SK-N-SH (cell line): ENCODE measurements around the gene PRKCA. TPM values are rescaled to one million over a fixed set of nuclear protein-coding genes. Genes with fewer than 3 reads are reported as not detected.

Experiments used
- CTCF ChIA-PET: fragments of 300-600, 350-600 bp; formaldehyde crosslinking; extraction: SDS; loops from one replicate; lab custom pipeline; 2021; lab: Yijun Ruan, JAX
- POLR2A ChIA-PET: fragments of 350-600 bp; sonication (Branson Sonifier 250); formaldehyde crosslinking; extraction: SDS; loops from one replicate; lab custom pipeline; 2020; ENCODE audit warnings: antibody characterized with exemption, inconsistent platforms; lab: Yijun Ruan, JAX
- DNase-seq: peaks from one replicate; pipeline ENCODE4 v3.0.0; 2012
- H2AFZ ChIP-seq: fragments of 200-600 bp; sonication (generic); 2 replicates; pipeline ENCODE4 v1.8.1; 2016; ENCODE audit warnings: antibody characterized with exemption, mild to moderate bottlenecking, low read depth
- H3F3A ChIP-seq: fragments of 200-600 bp; sonication (generic); replicated peaks from 2 replicates; pipeline ENCODE3; 2016; ENCODE audit warnings: antibody characterized with exemption, mild to moderate bottlenecking; ENCODE audit not compliant: insufficient read depth
- H3K27ac ChIP-seq, 2 experiments: fragments of 200-500 bp in 1 of 2; fragments of 200-600 bp in 1 of 2; sonication (Bioruptor generic) in 1 of 2; sonication (generic), shearing (Covaris generic) in 1 of 2; 2 replicates each; pipeline versions ENCODE4 v1.5.1 to v1.6.1; 2014 to 2016; ENCODE audit warnings: low read depth in 2 of 2, inconsistent platforms in 1 of 2, low read length in 1 of 2, mild to moderate bottlenecking in 1 of 2, mixed read lengths in 1 of 2
- H3K27me3 ChIP-seq: fragments of 200-600 bp; sonication (generic), shearing (Covaris generic); 2 replicates; pipeline ENCODE4 v1.6.1; 2016; ENCODE audit warnings: mixed run types; ENCODE audit not compliant: insufficient read depth
- H3K36me3 ChIP-seq, 2 experiments: fragments of 200-500 bp in 1 of 2; fragments of 200-600 bp in 1 of 2; sonication (Bioruptor generic) in 1 of 2; sonication (generic) in 1 of 2; replicated peaks in 1 of 2; 2 replicates each; pipeline versions ENCODE3 to v1.5.1; 2014 to 2016; ENCODE audit warnings: low read length in 1 of 2, mild to moderate bottlenecking in 1 of 2; ENCODE audit not compliant: insufficient read depth in 2 of 2, control insufficient read depth in 1 of 2
- H3K4me1 ChIP-seq, 2 experiments: fragments of 200-500 bp in 1 of 2; fragments of 200-600 bp in 1 of 2; sonication (Bioruptor generic) in 1 of 2; sonication (generic), shearing (Covaris generic) in 1 of 2; 2 replicates each; pipeline versions ENCODE4 v1.5.1 to v1.6.1; 2014 to 2016; ENCODE audit warnings: low read depth in 1 of 2, low read length in 1 of 2, mixed run types in 1 of 2; ENCODE audit not compliant: insufficient read depth in 2 of 2, control insufficient read depth in 1 of 2
- H3K4me2 ChIP-seq: fragments of 200-600 bp; sonication (generic), shearing (Covaris generic); 2 replicates; pipeline ENCODE4 v1.6.1; 2017; ENCODE audit warnings: mixed run types
- H3K4me3 ChIP-seq, 2 experiments: fragments of 200-500 bp in 1 of 2; fragments of 200-600 bp in 1 of 2; sonication (Bioruptor generic) in 1 of 2; sonication (generic), shearing (Covaris generic) in 1 of 2; 2 replicates each; pipeline versions ENCODE4 v1.5.1 to v1.8.1; 2014 to 2016; ENCODE audit warnings: low read depth in 2 of 2, inconsistent platforms in 1 of 2, low read length in 1 of 2, mild to moderate bottlenecking in 1 of 2, mixed read lengths in 1 of 2, moderate library complexity in 1 of 2
- H3K79me2 ChIP-seq: fragments of 200-600 bp; sonication (generic); 2 replicates; pipeline ENCODE4 v1.8.1; 2017; ENCODE audit warnings: mild to moderate bottlenecking; ENCODE audit not compliant: insufficient read depth
- H3K9ac ChIP-seq: fragments of 200-600 bp; sonication (generic); 2 replicates; pipeline ENCODE4 v1.6.1; 2017; ENCODE audit warnings: mixed run types
- H3K9me2 ChIP-seq: fragments of 200-600 bp; sonication (generic); 2 replicates; pipeline ENCODE4 v1.6.1; 2017; ENCODE audit warnings: mixed run types
- H3K9me3 ChIP-seq: fragments of 200-600 bp; sonication (generic); 2 replicates; pipeline ENCODE4 v1.6.1; 2017; ENCODE audit warnings: mixed run types, mild to moderate bottlenecking, moderate library complexity
- H4K20me1 ChIP-seq: fragments of 200-600 bp; sonication (generic); 2 replicates; pipeline ENCODE4 v1.6.1; 2017; ENCODE audit warnings: mild to moderate bottlenecking, mixed run types; ENCODE audit not compliant: insufficient read depth
- EP300 ChIP-seq, 2 experiments: IDR thresholded peaks; 2 replicates each; pipeline versions ENCODE4 v1.4.0 to v1.6.1; 2012; ENCODE audit warnings: borderline replicate concordance in 1 of 2, low read depth in 1 of 2, low read length in 1 of 2
- FOSL2 ChIP-seq: IDR thresholded peaks from 2 replicates; pipeline ENCODE4 v1.4.0; 2012; ENCODE audit warnings: low read depth, mild to moderate bottlenecking, moderate library complexity, borderline replicate concordance
- IRF3 ChIP-seq: fragments of 150-350 bp; IDR thresholded peaks from 2 replicates; pipeline ENCODE4 v1.6.1; 2016; ENCODE audit warnings: mild to moderate bottlenecking, low read depth, low read length
- JUND ChIP-seq: IDR thresholded peaks from 2 replicates; pipeline ENCODE4 v1.4.0; 2012
- MXI1 ChIP-seq: IDR thresholded peaks from 2 replicates; pipeline ENCODE4 v1.6.1; 2012; ENCODE audit warnings: mild to moderate bottlenecking, low read depth, low read length, improper control_type of control experiment
- NFIC ChIP-seq: IDR thresholded peaks from 2 replicates; pipeline ENCODE4 v1.4.0; 2012; ENCODE audit warnings: borderline replicate concordance
- RAD21 ChIP-seq: IDR thresholded peaks from 2 replicates; pipeline ENCODE4 v1.6.1; 2012; ENCODE audit warnings: mild to moderate bottlenecking, low read length
- RCOR1 ChIP-seq: fragments of 150-350 bp; IDR thresholded peaks from 2 replicates; pipeline ENCODE4 v1.6.1; 2017; ENCODE audit warnings: antibody characterized with exemption, low read length
- REST ChIP-seq: IDR thresholded peaks from 2 replicates; pipeline ENCODE4 v1.6.1; 2012; ENCODE audit warnings: mild to moderate bottlenecking, low read depth, low read length, moderate library complexity
- SMC3 ChIP-seq: IDR thresholded peaks from 2 replicates; pipeline ENCODE4 v1.6.1; 2012; ENCODE audit warnings: low read depth, low read length, improper control_type of control experiment
- TAF1 ChIP-seq: IDR thresholded peaks from 2 replicates; pipeline ENCODE4 v1.6.1; 2012; ENCODE audit warnings: low read depth, mild to moderate bottlenecking, low read length, moderate library complexity, borderline replicate concordance
- TCF12 ChIP-seq: IDR thresholded peaks from 2 replicates; pipeline ENCODE4 v1.4.0; 2012
- USF1 ChIP-seq: IDR thresholded peaks from 2 replicates; pipeline ENCODE4 v1.4.0; 2012; ENCODE audit warnings: low read depth, borderline replicate concordance
- YY1 ChIP-seq: IDR thresholded peaks from 2 replicates; pipeline ENCODE4 v1.4.0; 2012; ENCODE audit warnings: low read depth, mild to moderate bottlenecking
- WGBS: methylation state at CpG from one replicate; pipeline ENCODE4 v1.1.6; 2017; ENCODE audit warnings: low lambda C conversion rate; 5-methylcytosine and 5-hydroxymethylcytosine counted together
- polyA plus RNA-seq, 3 experiments: library from polyadenylated mRNA; depleted of rRNA; stranded (reverse); fragments of >200 nt; gene quantifications; 2 replicates each; pipeline ENCODE4 v1.2.3, GENCODE V29; 2012

Gene PRKCA
- polyA plus RNA-seq, 1 of the 3 experiments (the other 2 are of a cell fraction), result 108 TPM

- TF ChIP-seq FOSL2 (no peak), YY1 (no peak), TCF12 (no peak), NFIC (no peak), TAF1 (no peak), RCOR1 (no peak), USF1 (no peak)
These were observed 134.2 kb downstream of the PRKCA start (continued) for GRCh38 chr17:66436631-66437030.

- Histone ChIP-seq H4K20me1 (peaks cover 94% of the 10 kb centered on the region), H3K9ac (no peak overlapping the region), H3K36me3 (peaks cover 0 to 9% of the 10 kb centered on the region in 2 experiments), H3K4me3 (no peak overlapping the region), H3K4me2 (no peak overlapping the region), H3K27me3 (no peaks in the 10 kb centered on the region), H3K9me3 (no peaks in the 10 kb centered on the region), H3K4me1 (peaks cover 14 to 21% of the 10 kb centered on the region in 2 experiments), H3K9me2 (no peaks in the 10 kb centered on the region), H2AFZ (no peak overlapping the region), H3K79me2 (peaks cover 99% of the 10 kb centered on the region), H3F3A (peaks cover 4% of the 10 kb centered on the region), H3K27ac (no peak overlapping the region)
- POLR2A ChIA-PET, result no interaction called here
- no peak for TF ChIP-seq TAF1
- TF ChIP-seq JUND, result no peak
- TF ChIP-seq SMC3, result no peak
- no peak for TF ChIP-seq EP300 (IDR thresholded peaks at IDR 0.05; ENCODE audit: borderline replicate concordance in 1 of 2, low read depth in 1 of 2, low read length in 1 of 2)
- TF ChIP-seq MXI1, result no peak
- TF ChIP-seq IRF3, result no peak
- no peak for TF ChIP-seq TCF12
- TF ChIP-seq RAD21, result no peak
- no peak for TF ChIP-seq RCOR1
- no peak for TF ChIP-seq REST
- WGBS, result 93% methylated on average over 5 of the region's 5 CpGs
- CTCF ChIA-PET, result interaction anchor here (1.4 to 3.2 kb wide), 2 partner anchors 11 to 14 kb away, joined by 4 to 14 read pairs; no protein-coding TSS in a partner anchor
- DNase-seq, result no peak
These were observed 135.1 kb downstream of the PRKCA start for GRCh38 chr17:66437476-66438026.
